ENCODE results near the gene TMEM72. TPM values are rescaled to one million over a fixed set of nuclear protein-coding genes. Genes with fewer than 3 reads are reported as not detected.

The TMEM72 gene
- total RNA-seq, 1 experiment from 2014 or later, result not detected

DNA sequence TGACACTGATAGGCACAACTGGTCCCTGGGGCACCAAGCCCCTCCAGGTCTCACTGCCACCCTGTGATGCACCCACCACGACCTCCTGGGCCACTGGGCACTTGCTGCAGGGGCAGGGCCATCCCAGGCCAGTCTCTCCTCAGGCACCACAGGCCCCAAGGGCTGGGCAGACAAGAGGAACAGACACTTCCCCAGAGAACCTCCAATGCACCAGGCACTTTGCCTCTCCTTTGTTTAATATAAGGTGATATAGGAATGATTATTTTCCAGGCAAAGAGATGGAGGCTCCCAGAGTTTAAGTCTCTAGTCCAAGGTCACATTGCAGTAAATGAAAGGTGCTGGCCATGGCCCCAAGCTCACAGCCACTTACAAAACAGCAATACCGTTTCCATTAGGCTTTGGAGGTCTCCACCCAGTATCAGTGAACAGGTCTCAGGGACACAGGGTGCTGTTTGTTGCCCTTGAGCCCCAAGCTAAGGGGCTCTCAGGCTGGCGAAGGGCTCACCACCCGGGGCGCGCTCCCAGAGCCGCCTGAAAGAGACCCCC, 63.0 kb downstream of the TMEM72 start:
- no peak overlapping the region for H2BK12ac ChIP-seq (ENCODE audit: insufficient read length, low read depth, low read length)
- Mint-ChIP-seq H3K36me3 (ENCODE audit: insufficient read depth in 1 of 3, low read depth in 3 of 3) (peaks cover 5 to 22% (median 16%) of the 10 kb centered on the region in 3 experiments; a peak in 5 of 7 replicates), H3K4me3 (peak overlapping the region; percentile 54 to 57; a peak in 4 of 5 replicates), H3K27me3 (ENCODE audit: low read depth) (peaks cover 4% of the 10 kb centered on the region; the same call in 1 of the 2 replicates), H3K27ac (no peak overlapping the region), H3K4me1 (peaks cover 53% of the 10 kb centered on the region in 2 experiments), H3K9me3 (no peaks in the 10 kb centered on the region; a peak in 1 of 5 replicates)
- peak overlapping the region; percentile 80 for H3K4me2 ChIP-seq (ENCODE audit: insufficient read depth, insufficient read length, low read length)
- no peaks in the 10 kb centered on the region for H3K79me2 ChIP-seq (ENCODE audit: insufficient read depth, low read length)
- H2AFZ ChIP-seq (ENCODE audit: low read length), result no peak overlapping the region
- H2BK15ac ChIP-seq (ENCODE audit: low read depth, low read length), result no peak overlapping the region
- H2BK5ac ChIP-seq (ENCODE audit: insufficient read length, low read length), result no peak overlapping the region
- H3K23me2 ChIP-seq (ENCODE audit: insufficient read length, low read depth, low read length, poor library complexity, severe bottlenecking), result peaks cover 4% of the 10 kb centered on the region
- no CpG with 5 or more reads among the region's 7 CpGs for WGBS (ENCODE audit: extremely low coverage, insufficient read length, low lambda C conversion rate)
- no peak overlapping the region for H4K5ac ChIP-seq (ENCODE audit: insufficient read length, low read depth, low read length)
- H3K27me3 ChIP-seq (ENCODE audit: insufficient read depth, low read length), result no peaks in the 10 kb centered on the region
- H2AK5ac ChIP-seq (ENCODE audit: insufficient read length, low read length), result no peak overlapping the region
- no peak overlapping the region for H4K8ac ChIP-seq (replicated peaks; ENCODE audit: insufficient read length, low read depth, low read length)
- H4K20me1 ChIP-seq (ENCODE audit: control insufficient read depth, insufficient read depth, insufficient read length), result no peaks in the 10 kb centered on the region
- H4K91ac ChIP-seq (ENCODE audit: insufficient read length, low read depth, low read length), result peak overlapping the region; percentile 39
- H3K9me3 ChIP-seq (ENCODE audit: control insufficient read depth, low read depth, low read length), result no peaks in the 10 kb centered on the region
- H3K79me1 ChIP-seq (ENCODE audit: insufficient read depth, low read depth, low read length, poor library complexity, severe bottlenecking), result no peaks in the 10 kb centered on the region
- peaks cover 14% of the 10 kb centered on the region for H3K4me1 ChIP-seq (ENCODE audit: insufficient read depth, low read length)
- DNase-seq, result no peak
- no peak overlapping the region for H3K18ac ChIP-seq (ENCODE audit: insufficient read length, low read depth, low read length)
- H3T11ph ChIP-seq (ENCODE audit: low read length), result no peak overlapping the region
- H3K56ac ChIP-seq (ENCODE audit: insufficient read length, low read depth, low read length), result no peak overlapping the region
- peak overlapping the region; percentile 75; the same call in 1 of the 2 replicates for H3K14ac ChIP-seq (ENCODE audit: insufficient read depth, low read length)
- H3K9ac ChIP-seq (ENCODE audit: extremely low read depth, insufficient read length, low read length), result no peak overlapping the region
- H2BK120ac ChIP-seq (ENCODE audit: low read depth, low read length, poor library complexity, severe bottlenecking), result no peak overlapping the region
- no peak overlapping the region for H3K23ac ChIP-seq (ENCODE audit: insufficient read length, low read depth, low read length)
- no peak overlapping the region for H3K4ac ChIP-seq (ENCODE audit: low read depth, low read length)
- H3K27ac ChIP-seq (ENCODE audit: insufficient read length, low read depth, low read length), result no peak overlapping the region
- TF ChIP-seq, protein P1, sequence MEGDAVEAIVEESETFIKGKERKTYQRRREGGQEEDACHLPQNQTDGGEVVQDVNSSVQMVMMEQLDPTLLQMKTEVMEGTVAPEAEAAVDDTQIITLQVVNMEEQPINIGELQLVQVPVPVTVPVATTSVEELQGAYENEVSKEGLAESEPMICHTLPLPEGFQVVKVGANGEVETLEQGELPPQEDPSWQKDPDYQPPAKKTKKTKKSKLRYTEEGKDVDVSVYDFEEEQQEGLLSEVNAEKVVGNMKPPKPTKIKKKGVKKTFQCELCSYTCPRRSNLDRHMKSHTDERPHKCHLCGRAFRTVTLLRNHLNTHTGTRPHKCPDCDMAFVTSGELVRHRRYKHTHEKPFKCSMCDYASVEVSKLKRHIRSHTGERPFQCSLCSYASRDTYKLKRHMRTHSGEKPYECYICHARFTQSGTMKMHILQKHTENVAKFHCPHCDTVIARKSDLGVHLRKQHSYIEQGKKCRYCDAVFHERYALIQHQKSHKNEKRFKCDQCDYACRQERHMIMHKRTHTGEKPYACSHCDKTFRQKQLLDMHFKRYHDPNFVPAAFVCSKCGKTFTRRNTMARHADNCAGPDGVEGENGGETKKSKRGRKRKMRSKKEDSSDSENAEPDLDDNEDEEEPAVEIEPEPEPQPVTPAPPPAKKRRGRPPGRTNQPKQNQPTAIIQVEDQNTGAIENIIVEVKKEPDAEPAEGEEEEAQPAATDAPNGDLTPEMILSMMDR (conservative IDR thresholded peaks at IDR 0.05), result no peak
- H2BK20ac ChIP-seq (ENCODE audit: low read depth, low read length, poor library complexity, severe bottlenecking), result no peak overlapping the region

All from H9 (cell line).